ENCODE data around the gene AFAP1L2. TPM values are rescaled to one million over a fixed set of nuclear protein-coding genes. Genes with fewer than 3 reads are reported as not detected.

The AFAP1L2 gene
- total and polyA plus RNA-seq, 9 of the 15 experiments (the other 6 are each of a cell fraction or from before 2014, with no cell fraction given), result 0.07 TPM; not detected in 8

DNA sequence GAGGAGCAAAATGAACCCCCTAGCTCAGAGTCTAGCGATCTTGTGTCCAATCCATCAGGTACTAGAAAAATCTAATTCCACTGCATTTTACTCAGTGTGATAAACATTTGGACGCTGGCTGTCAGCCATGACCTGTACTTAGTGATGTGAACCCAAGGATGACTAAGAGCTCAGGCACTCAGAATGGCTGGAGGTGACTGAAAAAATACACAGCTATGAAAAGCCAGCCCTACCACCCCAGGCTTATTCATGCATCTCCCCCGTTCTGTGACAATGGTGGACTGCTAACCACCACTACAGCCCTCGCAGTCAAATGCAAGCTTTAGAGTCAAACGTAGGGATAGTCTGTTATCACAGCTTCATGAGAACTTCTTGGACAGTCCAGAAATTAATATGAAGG is 14.9 kb downstream of the AFAP1L2 start:
- no TSS peak for BruUV-seq (replicated peaks)
- intact Hi-C loops (cut with micrococcal nuclease), result no loop called here
- H2AFZ ChIP-seq (ENCODE audit: low read depth, low read length), result no peak overlapping the region
- no peak for DNase-seq (ENCODE audit: extremely low read depth in 1 of 4, low spot score in 3 of 4)
- H3K4me1 ChIP-seq (replicated peaks in 1 of 2; ENCODE audit: control insufficient read depth in 2 of 2, insufficient read depth in 2 of 2, low read length in 2 of 2), result no peaks in the 10 kb centered on the region
- no peak for TF ChIP-seq ZNF282 (CRISPR knock-in tag; IDR thresholded peaks at IDR 0.05)
- TF ChIP-seq CBFB (CRISPR knock-in tag; IDR thresholded peaks at IDR 0.05), result no peak
- TF ChIP-seq PML (IDR thresholded peaks at IDR 0.05; ENCODE audit: low read length), result no peak
- TF ChIP-seq HDAC3 (IDR thresholded peaks at IDR 0.05; ENCODE audit: borderline replicate concordance, partially characterized antibody), result no peak
- no peak for TF ChIP-seq SMAD3 (CRISPR knock-in tag; conservative IDR thresholded peaks at IDR 0.05)
- TF ChIP-seq TBP (optimal IDR thresholded peaks at IDR 0.05; ENCODE audit: low read depth, low read length), result no peak
- no peak for TF ChIP-seq ZNF699 (CRISPR knock-in tag; IDR thresholded peaks at IDR 0.05; ENCODE audit: insufficient replicate concordance)
- TF ChIP-seq, protein P1, sequence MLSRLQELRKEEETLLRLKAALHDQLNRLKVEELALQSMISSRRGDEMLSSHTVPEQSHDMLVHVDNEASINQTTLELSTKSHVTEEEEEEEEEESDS (CRISPR knock-in tag; IDR thresholded peaks at IDR 0.05), result no peak
- TF ChIP-seq POLR2G (IDR thresholded peaks at IDR 0.05; ENCODE audit: low read depth, low read length), result no peak
- no peak for TF ChIP-seq DMBX1 (CRISPR knock-in tag; IDR thresholded peaks at IDR 0.05; ENCODE audit: borderline replicate concordance)
- no peak for TF ChIP-seq SAFB (IDR thresholded peaks at IDR 0.05; ENCODE audit: borderline replicate concordance, low read depth, low read length)
- no peak for TF ChIP-seq ZNF143 (CRISPR knock-in tag; IDR thresholded peaks at IDR 0.05)
- ChIA-PET POLR2A (no interaction called here), CTCF (ENCODE audit: low intra/inter-chr PET ratio) (no interaction called here)
- H3K9me1 ChIP-seq (ENCODE audit: control insufficient read depth, insufficient read depth, low read length), result no peaks in the 10 kb centered on the region
- H3K27ac ChIP-seq (ENCODE audit: extremely low read depth, low read depth, low read length), result no peak overlapping the region
- H3K27me3 ChIP-seq (ENCODE audit: control insufficient read depth in 2 of 2, insufficient read depth in 2 of 2, low read length in 2 of 2), result peaks cover 0 to 6% of the 10 kb centered on the region in 2 experiments; a peak in 2 of 5 replicates
- H3K4me2 ChIP-seq (ENCODE audit: insufficient read depth, low read length), result no peak overlapping the region
- no peaks in the 10 kb centered on the region for H4K20me1 ChIP-seq (replicated peaks; ENCODE audit: control insufficient read depth, insufficient read depth, low read length)
- no peak overlapping the region for H3K4me3 ChIP-seq
- H3K36me3 ChIP-seq (ENCODE audit: control insufficient read depth, insufficient read depth, low read length), result no peaks in the 10 kb centered on the region
- no peaks in the 10 kb centered on the region for H3K9me3 ChIP-seq (replicated peaks; ENCODE audit: control insufficient read depth, insufficient read depth, low read depth, low read length)
- ATAC-seq, result no peak
- no peak for FAIRE-seq
- no peaks in the 10 kb centered on the region for H3K79me2 ChIP-seq (ENCODE audit: control insufficient read depth, insufficient read depth, low read length)
- 0% methylated on average over 5 of the region's 5 CpGs for WGBS (ENCODE audit: insufficient coverage, low coverage, missing lambda C conversion rate)
- no peak overlapping the region for H3K9ac ChIP-seq (ENCODE audit: insufficient read depth in 1 of 2, low read depth in 2 of 2, low read length in 2 of 2)
- in situ Hi-C loops (cut with MboI), result no loop called here

Data from K562 (cell line).